ENCODE data around the gene CCNL1. TPM values are rescaled to one million over a fixed set of nuclear protein-coding genes. Genes with fewer than 3 reads are reported as not detected.

The CCNL1 gene
- total and polyA plus RNA-seq, 2 donors (not counting 3 experiments of a cell fraction or from before 2014, with no cell fraction given) = 119 to 137 TPM

- H3K9me1 ChIP-seq (replicated peaks; ENCODE audit: control insufficient read depth, extremely low read depth, insufficient read depth, low read length) = no peaks in the 10 kb centered on the region
- H3K9ac ChIP-seq (replicated peaks; ENCODE audit: extremely low read depth, insufficient read depth, low read length) = no peak overlapping the region
- H3K27me3 ChIP-seq (ENCODE audit: control insufficient read depth in 2 of 2, insufficient read depth in 2 of 2, low read length in 2 of 2) = peaks cover 0 to 2% of the 10 kb centered on the region in 2 experiments
- ChIA-PET CTCF (interaction anchor here (1.5 to 2.3 kb wide), 2 partner anchors 15 to 18 kb away, joined by 3 to 8 read pairs; no protein-coding TSS in a partner anchor), POLR2A (no interaction called here)
- intact Hi-C loops (cut with micrococcal nuclease) (no loop called here), dilution Hi-C loops (cut with MboI; ENCODE audit: extremely low pct_ligation_motif_present, low sequenced_read_pairs) (no loop called here)
- BruUV-seq (replicated peaks) = no TSS peak
- no peaks in the 10 kb centered on the region for H3K4me1 ChIP-seq (ENCODE audit: control insufficient read depth, extremely low read depth, insufficient read depth, low read length)
- H3K4me3 ChIP-seq (replicated peaks in 1 of 3; ENCODE audit: insufficient read depth in 1 of 3, low read depth in 1 of 3, low read length in 3 of 3) = no peak overlapping the region
- FAIRE-seq (no peak), DNase-seq (ENCODE audit: low read depth, low spot score) (no peak)
- no peak overlapping the region for H3K27ac ChIP-seq (ENCODE audit: insufficient read depth, low read depth, low read length)
- no peak overlapping the region for H2AFZ ChIP-seq (ENCODE audit: low read depth, low read length)
- H3K9me3 ChIP-seq (replicated peaks; ENCODE audit: control insufficient read depth, insufficient read depth, low read length) = no peaks in the 10 kb centered on the region
- H4K20me1 ChIP-seq (replicated peaks; ENCODE audit: control insufficient read depth, extremely low read depth, insufficient read depth, low read length) = no peaks in the 10 kb centered on the region
- TF ChIP-seq GATA2 (IDR thresholded peaks at IDR 0.05; ENCODE audit: insufficient read depth, insufficient read length, low read depth, low read length) (no peak), POLR2A (IDR thresholded peaks at IDR 0.05; ENCODE audit: low read depth, low read length) (no peak), POLR2AphosphoS5 (IDR thresholded peaks at IDR 0.05; ENCODE audit: insufficient read depth, low read depth, low read length) (no peak), JUN (IDR thresholded peaks at IDR 0.05; ENCODE audit: borderline replicate concordance, insufficient read depth, insufficient read length, low read depth) (no peak), MYC (IDR thresholded peaks at IDR 0.05; ENCODE audit: low read depth, low read length) (no peak), FOS (IDR thresholded peaks at IDR 0.05; ENCODE audit: borderline replicate concordance, insufficient read depth, low read length) (no peak), EZH2 (IDR thresholded peaks at IDR 0.05; ENCODE audit: borderline replicate concordance, low read depth, low read length, severe bottlenecking) (no peak)
- TF ChIP-seq, protein P1, sequence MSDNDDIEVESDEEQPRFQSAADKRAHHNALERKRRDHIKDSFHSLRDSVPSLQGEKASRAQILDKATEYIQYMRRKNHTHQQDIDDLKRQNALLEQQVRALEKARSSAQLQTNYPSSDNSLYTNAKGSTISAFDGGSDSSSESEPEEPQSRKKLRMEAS (IDR thresholded peaks at IDR 0.05; ENCODE audit: insufficient read depth, insufficient read length) = no peak
- TF ChIP-seq, protein P2, sequence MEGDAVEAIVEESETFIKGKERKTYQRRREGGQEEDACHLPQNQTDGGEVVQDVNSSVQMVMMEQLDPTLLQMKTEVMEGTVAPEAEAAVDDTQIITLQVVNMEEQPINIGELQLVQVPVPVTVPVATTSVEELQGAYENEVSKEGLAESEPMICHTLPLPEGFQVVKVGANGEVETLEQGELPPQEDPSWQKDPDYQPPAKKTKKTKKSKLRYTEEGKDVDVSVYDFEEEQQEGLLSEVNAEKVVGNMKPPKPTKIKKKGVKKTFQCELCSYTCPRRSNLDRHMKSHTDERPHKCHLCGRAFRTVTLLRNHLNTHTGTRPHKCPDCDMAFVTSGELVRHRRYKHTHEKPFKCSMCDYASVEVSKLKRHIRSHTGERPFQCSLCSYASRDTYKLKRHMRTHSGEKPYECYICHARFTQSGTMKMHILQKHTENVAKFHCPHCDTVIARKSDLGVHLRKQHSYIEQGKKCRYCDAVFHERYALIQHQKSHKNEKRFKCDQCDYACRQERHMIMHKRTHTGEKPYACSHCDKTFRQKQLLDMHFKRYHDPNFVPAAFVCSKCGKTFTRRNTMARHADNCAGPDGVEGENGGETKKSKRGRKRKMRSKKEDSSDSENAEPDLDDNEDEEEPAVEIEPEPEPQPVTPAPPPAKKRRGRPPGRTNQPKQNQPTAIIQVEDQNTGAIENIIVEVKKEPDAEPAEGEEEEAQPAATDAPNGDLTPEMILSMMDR (IDR thresholded peaks at IDR 0.05; ENCODE audit: extremely low read depth in 1 of 2, insufficient read depth in 1 of 2, low read depth in 1 of 2, low read length in 2 of 2) = no peak
- no peak overlapping the region for H3K4me2 ChIP-seq (ENCODE audit: insufficient read depth, low read length)
- no peaks in the 10 kb centered on the region for H3K36me3 ChIP-seq (ENCODE audit: control insufficient read depth in 2 of 2, extremely low read depth in 1 of 2, insufficient read depth in 2 of 2, low read length in 2 of 2)
- H3K79me2 ChIP-seq (ENCODE audit: control insufficient read depth, insufficient read depth, low read length) = no peaks in the 10 kb centered on the region
These were observed 59.9 kb downstream of the CCNL1 start for GRCh38 chr3:157100096-157100477.

Measured in endothelial cell of umbilical vein (primary cell).